ENCODE results near the gene HMOX2. TPM values are rescaled to one million over a fixed set of nuclear protein-coding genes. Genes with fewer than 3 reads are reported as not detected.

HMOX2 gene

GRCh38 chr16:4557973-4558372 is 81.8 kb downstream of the HMOX2 start:
- peaks cover 13 to 38% of the 10 kb centered on the region in 2 experiments for H3K27me3 ChIP-seq (ENCODE audit: control insufficient read depth in 1 of 2, insufficient read depth in 1 of 2, low read length in 2 of 2)
- no peaks in the 10 kb centered on the region for H3K36me3 ChIP-seq (ENCODE audit: control insufficient read depth in 1 of 2, insufficient read depth in 2 of 2, low read depth in 1 of 2, low read length in 2 of 2)
- no peak overlapping the region for H3K14ac ChIP-seq (ENCODE audit: low read length in 2 of 2)
- H3K27ac ChIP-seq (ENCODE audit: low read length, poor library complexity, severe bottlenecking) = no peak overlapping the region
- no peak overlapping the region for H2BK5ac ChIP-seq (ENCODE audit: low read depth, low read length, poor library complexity, severe bottlenecking)
- H3K4ac ChIP-seq (ENCODE audit: low read depth in 1 of 2, low read length in 2 of 2) = no peak overlapping the region
- no peak overlapping the region for H2BK15ac ChIP-seq (ENCODE audit: low read depth, poor library complexity, severe bottlenecking)
- H2BK120ac ChIP-seq (ENCODE audit: low read depth, low read length) = no peak overlapping the region
- H3K4me1 ChIP-seq (ENCODE audit: control insufficient read depth, insufficient read depth, low read depth, low read length) = peaks cover 14% of the 10 kb centered on the region
- H3K9ac ChIP-seq (ENCODE audit: low read length) = no peak overlapping the region
- H3K4me2 ChIP-seq (ENCODE audit: low read length, poor library complexity, severe bottlenecking) = no peak overlapping the region
- H4K8ac ChIP-seq (ENCODE audit: low read length) = no peak overlapping the region
- H2BK12ac ChIP-seq (ENCODE audit: low read length in 2 of 2) = no peak overlapping the region
- H3K9me3 ChIP-seq (ENCODE audit: control insufficient read depth, low read length) = no peaks in the 10 kb centered on the region
- no peaks in the 10 kb centered on the region for H3K79me1 ChIP-seq (replicated peaks; ENCODE audit: low read length, poor library complexity, severe bottlenecking)
- H3K4me3 ChIP-seq (ENCODE audit: insufficient read depth in 1 of 2, low read depth in 1 of 2, low read length in 2 of 2) = no peak overlapping the region
- H2AFZ ChIP-seq (ENCODE audit: low read depth, low read length) = no peak overlapping the region
- H3K18ac ChIP-seq (ENCODE audit: low read depth in 1 of 2, low read length in 2 of 2) = no peak overlapping the region
- no peak overlapping the region for H4K91ac ChIP-seq (ENCODE audit: low read length)
- peak overlapping the region; percentile 62 for H2AK5ac ChIP-seq (ENCODE audit: low read length, severe bottlenecking)
- no peak for DNase-seq
- H3K23ac ChIP-seq (ENCODE audit: low read length in 2 of 2) = no peak overlapping the region
- 84% methylated on average over 10 of the region's 10 CpGs for WGBS

Small RNA genes within 50 kb of the gene (small RNA-seq; reads per million reads assigned to genes)
- gene AC012676.2 (ENCODE audit: low read depth) = not detected
